HG02943 (cell line): ENCODE data around the gene THAP9.

Experiments
- ATAC-seq: cut with Tn5 transposase; IDR thresholded peaks from one replicate; pipeline ENCODE4 v1.9.1; 2021; ENCODE audit warnings: mild to moderate bottlenecking, low read depth, moderate library complexity; ENCODE audit not compliant: unreplicated experiment

Gene THAP9

GRCh38 chr4:82951196-82951595, 50.7 kb downstream of the THAP9 start:
- no peak for ATAC-seq

DNA sequence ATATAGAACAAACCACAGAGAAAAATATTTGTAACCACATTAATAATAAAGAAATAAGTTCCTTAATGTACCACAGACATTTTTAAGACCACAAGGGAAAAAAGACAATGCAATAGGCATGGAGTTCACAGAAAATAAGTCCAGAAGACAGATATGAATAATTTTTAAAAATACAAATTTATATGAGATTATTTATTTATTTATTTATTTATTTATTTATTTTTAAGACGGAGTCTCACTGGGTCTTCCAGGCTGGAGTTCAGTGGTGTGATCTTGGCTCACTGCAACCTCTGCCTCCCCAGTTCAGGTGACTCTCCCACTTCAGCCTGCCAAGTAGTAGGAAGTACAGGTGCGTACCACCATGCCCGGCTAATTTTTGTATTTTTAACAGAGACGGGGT, 53.7 kb downstream of the THAP9 start:
- ATAC-seq = no peak

GRCh38 chr4:82957045-82957444, 56.5 kb downstream of the THAP9 start:
- ATAC-seq = no peak

DNA sequence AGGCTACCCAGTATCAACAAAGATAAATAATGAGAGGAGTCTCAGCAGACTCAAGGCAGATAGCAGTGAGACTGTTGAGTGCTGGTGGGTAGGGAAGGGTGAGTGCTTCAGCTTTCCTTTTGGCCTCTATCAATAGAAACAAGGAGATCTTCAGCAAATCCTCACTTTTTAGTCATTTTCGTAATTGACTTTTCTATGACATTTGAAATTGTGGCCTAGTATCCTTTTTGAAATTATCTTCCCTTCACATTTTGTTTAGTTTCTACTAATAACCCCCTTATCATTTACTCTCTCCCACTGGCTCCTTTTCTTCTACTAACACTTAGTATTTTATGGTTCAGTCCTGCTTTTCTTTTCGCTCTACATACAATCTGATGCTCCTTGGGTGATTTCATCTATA, 65.2 kb downstream of the THAP9 start:
- ATAC-seq = no peak

- ATAC-seq = no peak
These were observed 68.4 kb downstream of the THAP9 start for GRCh38 chr4:82968972-82969371.

- no peak for ATAC-seq
These were observed 68.9 kb downstream of the THAP9 start for GRCh38 chr4:82969414-82969813.
